Stomach smooth muscle (tissue), 2 donors: Measurements from ENCODE around the gene ELOA.
"Not testable (repeated sequence)": the region's sequence is repeated elsewhere in the genome, so short reads cannot be mapped to it uniquely, and the experiment has no call there.

Source experiments
- H3K27ac ChIP-seq: one replicate; pipeline ENCODE4 v1.7.0; 2013; ENCODE audit warnings: mild to moderate bottlenecking, low read length, inconsistent platforms
- H3K27me3 ChIP-seq, 2 donors: one replicate each; pipeline ENCODE4 v1.7.0; 2013; ENCODE audit warnings: low read length in 2 of 2; ENCODE audit not compliant: insufficient read depth in 2 of 2, control insufficient read depth in 1 of 2
- H3K36me3 ChIP-seq, 2 donors: one replicate each; pipeline ENCODE4 v1.7.0; 2013; ENCODE audit warnings: low read length in 2 of 2; ENCODE audit not compliant: control insufficient read depth in 2 of 2, insufficient read depth in 2 of 2
- H3K4me1 ChIP-seq: one replicate; pipeline ENCODE4 v1.7.0; 2013; ENCODE audit warnings: low read length; ENCODE audit not compliant: control insufficient read depth, insufficient read depth
- H3K4me3 ChIP-seq, 2 donors: one replicate each; pipeline ENCODE4 v1.7.0; 2013; ENCODE audit warnings: low read length in 2 of 2
- H3K9ac ChIP-seq, 2 donors: one replicate each; pipeline ENCODE4 v1.7.0; 2013; ENCODE audit warnings: low read length in 2 of 2, mild to moderate bottlenecking in 1 of 2
- H3K9me3 ChIP-seq, 2 donors: one replicate each; pipeline ENCODE4 v1.7.0; 2013; ENCODE audit warnings: low read length in 2 of 2; ENCODE audit not compliant: control insufficient read depth in 2 of 2
- donor health status: healthy.
- donor health status: Pancreatic carcinoma.

The ELOA gene

DNA sequence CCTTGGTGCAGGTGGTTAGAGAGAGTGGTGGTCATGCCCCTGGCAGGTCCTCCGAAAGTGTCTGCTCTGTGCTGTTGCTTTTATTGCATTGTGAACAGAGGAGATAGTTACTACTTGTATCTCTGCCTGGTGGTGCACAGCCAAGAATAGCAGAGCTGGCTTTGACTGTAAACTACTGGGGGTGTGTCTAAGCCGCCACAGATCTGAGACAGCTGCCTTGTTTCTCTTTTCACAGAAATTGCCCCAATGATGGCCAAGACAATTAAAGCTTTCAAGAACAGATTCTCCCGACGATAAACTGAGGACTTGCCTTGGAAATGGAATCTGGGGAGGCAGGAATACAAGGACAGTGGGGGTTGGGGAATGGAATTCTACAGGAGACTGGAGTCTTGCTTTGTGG is 16.0 kb downstream of the ELOA start:
- Histone ChIP-seq H3K27me3 (no peaks in the 10 kb centered on the region), H3K4me1 (peaks cover 4% of the 10 kb centered on the region), H3K9ac (no peak overlapping the region), H3K9me3 (no peaks in the 10 kb centered on the region), H3K27ac (no peak overlapping the region), H3K36me3 (peaks cover 48 to 56% of the 10 kb centered on the region in 2 donors), H3K4me3 (no peak overlapping the region)

DNA sequence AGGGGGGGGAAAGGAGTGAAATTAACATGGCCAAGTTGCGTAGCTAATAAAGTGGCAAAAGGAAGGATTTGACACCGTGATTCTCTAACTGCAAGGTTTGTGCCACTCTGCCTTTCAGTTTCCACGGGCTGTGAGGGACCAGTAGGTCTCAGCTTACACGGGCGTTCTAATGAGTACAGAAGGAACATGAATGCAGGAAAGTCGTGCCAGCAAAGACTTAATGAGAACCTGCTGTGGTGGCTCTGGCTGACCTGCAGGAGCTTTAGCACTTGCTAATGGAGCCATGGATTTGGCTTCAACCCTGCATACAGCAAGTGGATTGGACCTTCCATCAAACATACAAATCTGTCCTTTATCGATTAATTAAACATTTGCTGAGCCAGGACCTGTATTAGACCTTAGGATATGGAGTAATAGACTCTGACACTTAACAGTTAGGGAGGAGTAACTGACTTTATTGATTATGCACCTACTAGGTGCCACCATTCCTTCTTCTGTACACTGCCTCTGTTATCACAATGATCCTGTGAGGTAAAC is 19.8 kb downstream of the ELOA start:
- Histone ChIP-seq H3K36me3 (peaks cover 28 to 29% of the 10 kb centered on the region in 2 donors), H3K27me3 (no peaks in the 10 kb centered on the region), H3K9me3 (no peaks in the 10 kb centered on the region), H3K4me3 (no peak overlapping the region), H3K4me1 (peaks cover 4% of the 10 kb centered on the region), H3K9ac (no peak overlapping the region), H3K27ac (peak overlapping the region; percentile 62)

DNA sequence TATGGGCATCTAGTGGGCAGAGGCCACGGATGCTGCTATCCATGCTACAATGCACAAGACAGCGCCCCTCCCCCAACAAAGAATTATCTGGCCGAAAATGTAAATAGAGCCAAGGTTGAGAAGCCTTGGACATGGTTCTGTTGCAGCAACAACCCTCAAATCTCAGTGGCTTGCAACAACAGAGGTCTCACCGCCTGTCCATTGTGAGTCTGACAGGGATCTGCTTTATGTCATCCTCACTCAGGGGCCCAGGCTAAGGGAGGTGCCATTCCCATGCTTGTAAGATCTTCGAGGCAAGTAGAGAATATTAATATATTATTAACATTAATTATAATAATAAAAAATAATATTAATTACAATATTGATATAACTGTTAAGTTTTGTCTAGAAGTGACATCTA is 25.5 kb downstream of the ELOA start:
- no peak overlapping the region for H3K4me3 ChIP-seq
- H3K36me3 ChIP-seq, result peaks cover 0 to 8% of the 10 kb centered on the region in 2 donors
- no peaks in the 10 kb centered on the region for H3K27me3 ChIP-seq
- no peaks in the 10 kb centered on the region for H3K9me3 ChIP-seq
- no peak overlapping the region for H3K27ac ChIP-seq
- H3K9ac ChIP-seq, result no peak overlapping the region
- H3K4me1 ChIP-seq, result peaks cover 3% of the 10 kb centered on the region

- Histone ChIP-seq H3K4me3 (no peak overlapping the region), H3K27ac (no peak overlapping the region), H3K9me3 (no peaks in the 10 kb centered on the region), H3K36me3 (peaks cover 0 to 3% of the 10 kb centered on the region in 2 donors), H3K27me3 (no peaks in the 10 kb centered on the region), H3K9ac (peak overlapping the region in 1 of 2 donors; percentile 5), H3K4me1 (peaks cover 4% of the 10 kb centered on the region)
Observed at GRCh38 chr1:23772049-23772853, 29.0 kb downstream of the ELOA start.

- H3K4me1 ChIP-seq, result peaks cover 9% of the 10 kb centered on the region
- no peaks in the 10 kb centered on the region for H3K9me3 ChIP-seq
- no peak overlapping the region for H3K4me3 ChIP-seq
- no peaks in the 10 kb centered on the region for H3K27me3 ChIP-seq
- H3K27ac ChIP-seq, result no peak overlapping the region
- H3K36me3 ChIP-seq, result no peaks in the 10 kb centered on the region
- no peak overlapping the region for H3K9ac ChIP-seq
Observed at GRCh38 chr1:23772854-23773242, 29.6 kb downstream of the ELOA start.

DNA sequence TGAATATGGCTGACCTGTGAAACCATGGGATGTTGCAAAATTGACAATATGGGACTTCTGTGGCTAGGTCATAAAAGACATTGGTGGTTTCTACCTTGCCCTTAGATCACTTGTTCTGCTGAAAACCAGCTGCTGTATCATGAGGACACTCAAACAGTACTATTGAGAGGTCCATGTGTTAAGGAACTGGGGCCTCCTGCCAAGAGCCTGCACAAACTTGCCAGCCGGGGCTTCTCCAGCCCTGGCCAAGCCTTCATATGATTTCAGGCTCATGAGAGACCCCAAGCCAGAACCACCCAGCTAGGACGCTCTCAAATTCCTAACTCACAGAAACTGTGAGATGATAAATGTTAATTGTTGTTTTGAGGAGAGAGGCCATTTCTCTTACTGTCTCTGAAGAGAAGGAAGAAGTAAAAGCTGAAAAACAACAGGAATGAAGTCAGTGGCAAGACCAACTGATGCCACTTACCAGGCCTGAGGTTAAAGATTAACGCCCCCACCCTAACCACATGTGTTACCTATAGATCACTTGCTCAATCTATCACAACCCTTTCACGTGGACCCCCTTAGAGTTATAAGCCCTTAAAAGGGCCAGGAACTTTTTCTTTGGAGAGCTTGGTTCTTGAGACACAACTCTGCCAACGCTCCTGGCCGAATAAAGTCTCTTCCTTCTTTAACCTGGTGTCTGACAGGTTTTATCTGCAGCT is 31.1 kb downstream of the ELOA start:
- H3K9me3 ChIP-seq, result no peaks in the 10 kb centered on the region
- no peak overlapping the region for H3K27ac ChIP-seq
- no peak overlapping the region for H3K9ac ChIP-seq
- H3K36me3 ChIP-seq, result no peaks in the 10 kb centered on the region
- no peak overlapping the region for H3K4me3 ChIP-seq
- no peaks in the 10 kb centered on the region for H3K27me3 ChIP-seq
- peaks cover 16% of the 10 kb centered on the region for H3K4me1 ChIP-seq

DNA sequence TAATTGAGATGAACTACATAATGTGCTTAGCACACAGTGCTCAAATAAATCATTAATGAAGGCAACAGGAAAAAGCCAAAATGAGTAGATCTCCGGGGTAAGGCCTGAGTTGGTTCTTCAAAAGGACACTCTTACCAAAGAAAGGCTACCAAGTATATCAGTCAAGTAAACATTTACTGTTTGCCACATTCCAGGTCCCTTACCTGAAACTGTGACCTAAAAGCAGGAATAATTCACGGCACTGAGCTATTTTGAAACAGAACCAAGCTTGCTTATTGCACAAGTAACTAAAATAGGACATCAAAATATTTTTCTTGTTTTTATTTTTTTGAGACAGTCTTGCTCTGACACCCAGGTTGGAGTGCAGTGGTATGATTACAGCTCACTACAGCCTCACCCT is 32.9 kb downstream of the ELOA start:
- peaks cover 17% of the 10 kb centered on the region for H3K4me1 ChIP-seq
- no peak overlapping the region for H3K9ac ChIP-seq
- H3K36me3 ChIP-seq, result peaks cover 0 to 3% of the 10 kb centered on the region in 2 donors
- no peaks in the 10 kb centered on the region for H3K9me3 ChIP-seq
- no peak overlapping the region for H3K27ac ChIP-seq
- no peaks in the 10 kb centered on the region for H3K27me3 ChIP-seq
- no peak overlapping the region for H3K4me3 ChIP-seq

GRCh38 chr1:23777979-23778814 is 34.9 kb downstream of the ELOA start, which contains the start of gene PITHD1:
PITHD1 (plus strand) TSS chr1:23778418; CDS start chr1:23778516, 98 bp downstream.
- H3K4me1 ChIP-seq, result peaks cover 15% of the 10 kb centered on the region
- H3K27me3 ChIP-seq, result no peaks in the 10 kb centered on the region
- peak within 1 kb of the TSS; percentile 89 to 96 for H3K9ac ChIP-seq
- H3K27ac ChIP-seq, result peak within 1 kb of the TSS; percentile 89
- H3K4me3 ChIP-seq, result peak within 1 kb of the TSS; percentile 93 to 99
- H3K9me3 ChIP-seq, result no peaks in the 10 kb centered on the region
- peaks cover 0 to 6% of the 10 kb centered on the region in 2 donors for H3K36me3 ChIP-seq

DNA sequence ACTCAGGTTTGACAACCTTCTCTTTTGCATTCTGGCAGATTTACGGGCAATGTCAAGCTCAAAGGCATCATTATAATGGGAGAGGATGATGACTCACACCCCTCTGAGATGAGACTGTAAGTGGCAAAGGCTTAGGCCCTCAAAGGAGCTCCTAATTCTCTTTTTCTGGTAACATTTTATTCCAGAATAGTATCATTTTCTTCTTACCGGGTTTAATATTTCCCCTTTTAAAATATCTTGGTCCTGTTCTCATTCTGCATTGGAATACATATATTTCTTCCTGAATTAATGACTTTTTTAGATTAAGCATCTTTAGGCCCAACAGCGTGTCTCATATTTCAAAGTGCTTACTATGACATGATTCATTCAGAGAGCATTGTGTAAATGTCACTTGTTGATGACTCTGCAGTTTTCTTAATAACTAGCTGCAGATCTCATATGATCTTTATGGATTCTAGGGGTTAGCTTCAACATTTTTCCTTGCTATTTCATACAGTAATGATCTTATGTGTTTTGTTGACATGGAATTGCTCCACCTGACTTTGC is 36.6 kb downstream of the ELOA start:
- Histone ChIP-seq H3K27ac (no peak overlapping the region), H3K27me3 (no peaks in the 10 kb centered on the region), H3K36me3 (peaks cover 0 to 6% of the 10 kb centered on the region in 2 donors), H3K4me3 (no peak overlapping the region), H3K9ac (no peak overlapping the region), H3K4me1 (peaks cover 15% of the 10 kb centered on the region), H3K9me3 (no peaks in the 10 kb centered on the region)

- H3K9me3 ChIP-seq, H3K27me3 ChIP-seq, H3K4me3 ChIP-seq, H3K9ac ChIP-seq, H3K4me1 ChIP-seq, H3K27ac ChIP-seq: not testable (repeated sequence)
- peaks cover 18 to 26% of the 10 kb centered on the region in 2 donors for H3K36me3 ChIP-seq
Observed at GRCh38 chr1:23783141-23783540, 39.9 kb downstream of the ELOA start.
